ENCODE measurements around the gene PARN.
"Not testable (repeated sequence)": the region's sequence is repeated elsewhere in the genome, so short reads cannot be mapped to it uniquely, and the experiment has no call there.

The PARN gene

DNA sequence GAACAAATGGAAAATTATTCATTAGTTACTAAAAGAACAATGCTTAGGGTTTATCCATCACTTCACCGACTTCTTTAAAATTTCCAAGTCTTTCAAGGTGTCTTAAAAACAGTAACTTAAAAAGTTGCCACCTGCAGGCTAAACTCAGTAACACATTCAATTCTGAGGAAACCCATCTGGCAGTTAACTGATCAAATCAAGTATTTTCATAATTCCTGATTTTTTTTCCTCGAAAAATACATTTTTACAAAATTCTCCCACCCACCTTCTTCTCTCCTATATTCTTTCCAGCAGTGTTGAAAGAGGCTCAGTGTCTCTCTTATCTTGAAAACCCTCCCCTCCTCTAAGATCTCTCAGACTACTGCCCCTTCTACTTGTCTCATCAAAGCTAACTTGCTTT, 29.9 kb downstream of the PARN start:
- no peak overlapping the region for H3K4me3 ChIP-seq (replicated peaks; ENCODE audit: low read depth, low read length)
- TF ChIP-seq, protein P1, sequence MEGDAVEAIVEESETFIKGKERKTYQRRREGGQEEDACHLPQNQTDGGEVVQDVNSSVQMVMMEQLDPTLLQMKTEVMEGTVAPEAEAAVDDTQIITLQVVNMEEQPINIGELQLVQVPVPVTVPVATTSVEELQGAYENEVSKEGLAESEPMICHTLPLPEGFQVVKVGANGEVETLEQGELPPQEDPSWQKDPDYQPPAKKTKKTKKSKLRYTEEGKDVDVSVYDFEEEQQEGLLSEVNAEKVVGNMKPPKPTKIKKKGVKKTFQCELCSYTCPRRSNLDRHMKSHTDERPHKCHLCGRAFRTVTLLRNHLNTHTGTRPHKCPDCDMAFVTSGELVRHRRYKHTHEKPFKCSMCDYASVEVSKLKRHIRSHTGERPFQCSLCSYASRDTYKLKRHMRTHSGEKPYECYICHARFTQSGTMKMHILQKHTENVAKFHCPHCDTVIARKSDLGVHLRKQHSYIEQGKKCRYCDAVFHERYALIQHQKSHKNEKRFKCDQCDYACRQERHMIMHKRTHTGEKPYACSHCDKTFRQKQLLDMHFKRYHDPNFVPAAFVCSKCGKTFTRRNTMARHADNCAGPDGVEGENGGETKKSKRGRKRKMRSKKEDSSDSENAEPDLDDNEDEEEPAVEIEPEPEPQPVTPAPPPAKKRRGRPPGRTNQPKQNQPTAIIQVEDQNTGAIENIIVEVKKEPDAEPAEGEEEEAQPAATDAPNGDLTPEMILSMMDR (IDR thresholded peaks at IDR 0.05; ENCODE audit: low read length, missing control alignments): peak; percentile 52
- peak; percentile 61 for DNase-seq (ENCODE audit: low read depth)

DNA sequence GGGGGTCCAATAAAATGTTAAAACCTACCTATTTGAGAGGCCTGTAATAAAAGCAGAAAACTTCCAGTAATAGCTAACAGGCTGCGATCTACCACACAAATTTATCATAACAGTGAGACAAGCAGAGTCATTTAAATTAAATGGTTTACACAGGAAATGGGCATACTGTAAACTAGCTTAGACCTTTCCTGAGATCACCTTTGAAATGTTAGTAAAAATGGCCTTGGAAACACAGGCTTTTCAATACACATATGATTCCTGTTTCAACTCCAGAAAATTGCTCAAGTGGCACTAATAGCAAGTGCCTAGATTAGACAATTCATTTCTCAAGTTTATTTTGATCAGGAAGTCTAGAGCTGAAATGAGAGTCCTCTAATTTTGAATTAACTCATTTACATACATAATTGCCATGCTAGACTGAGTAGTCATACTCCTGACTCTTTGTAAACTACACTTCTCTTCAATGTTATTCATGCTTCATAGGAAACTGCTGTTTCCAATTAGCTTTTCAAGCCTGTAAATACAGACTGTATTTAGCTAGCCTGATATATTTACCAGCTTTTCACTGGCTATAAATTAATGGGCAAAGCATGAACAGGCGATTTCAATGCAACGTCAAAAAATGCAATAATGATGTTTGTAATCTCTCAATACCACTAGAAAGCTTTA, 43.3 kb downstream of the PARN start:
- TF ChIP-seq, protein P1 (IDR thresholded peaks at IDR 0.05; ENCODE audit: low read length, missing control alignments): no peak
- no peak overlapping the region for H3K4me3 ChIP-seq (replicated peaks; ENCODE audit: low read depth, low read length)
- DNase-seq (ENCODE audit: low read depth): no peak

DNA sequence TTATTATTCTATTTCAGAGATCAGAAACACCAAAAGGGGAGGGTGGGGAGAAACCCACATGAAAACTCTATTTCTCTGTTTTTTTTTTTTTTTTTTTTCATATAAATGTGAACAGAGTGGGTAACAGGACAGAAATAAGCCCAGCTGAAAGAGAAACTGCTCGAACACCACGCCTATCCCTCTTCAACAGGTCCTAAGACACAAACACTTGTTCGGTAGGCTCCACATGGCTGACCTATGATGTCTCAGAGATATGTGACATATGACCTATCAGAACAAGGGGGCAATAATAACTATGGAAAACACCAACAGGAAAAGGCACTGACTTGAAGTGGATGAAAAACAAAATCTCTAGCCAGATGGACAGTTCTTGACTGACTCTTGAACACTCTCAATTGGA, 44.8 kb downstream of the PARN start:
- TF ChIP-seq, protein P1 (IDR thresholded peaks at IDR 0.05; ENCODE audit: low read length, missing control alignments): no peak
- no peak for DNase-seq (ENCODE audit: low read depth)
- no peak overlapping the region for H3K4me3 ChIP-seq (replicated peaks; ENCODE audit: low read depth, low read length)

DNA sequence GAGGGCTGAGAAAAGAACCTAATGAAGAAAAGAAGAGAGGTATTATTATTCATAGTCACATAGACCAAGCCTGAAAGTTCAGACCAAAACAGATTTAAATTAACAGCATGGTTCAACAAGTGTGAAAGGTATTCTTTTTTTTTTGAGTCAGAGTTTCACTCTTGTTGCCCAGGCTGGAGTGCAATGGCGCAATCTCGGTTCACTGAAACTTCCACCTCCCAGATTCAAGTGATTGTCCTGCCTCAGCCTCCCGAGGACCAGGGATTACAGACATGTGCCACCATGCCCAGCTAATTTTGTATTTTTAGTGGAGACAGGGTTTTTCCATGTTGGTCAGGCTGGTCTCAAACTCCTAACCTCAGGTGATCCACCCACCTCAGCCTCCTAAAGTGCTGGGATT, 49.1 kb downstream of the PARN start:
- not testable (repeated sequence) for DNase-seq (ENCODE audit: low read depth); H3K4me3 ChIP-seq (replicated peaks; ENCODE audit: low read depth, low read length)

DNA sequence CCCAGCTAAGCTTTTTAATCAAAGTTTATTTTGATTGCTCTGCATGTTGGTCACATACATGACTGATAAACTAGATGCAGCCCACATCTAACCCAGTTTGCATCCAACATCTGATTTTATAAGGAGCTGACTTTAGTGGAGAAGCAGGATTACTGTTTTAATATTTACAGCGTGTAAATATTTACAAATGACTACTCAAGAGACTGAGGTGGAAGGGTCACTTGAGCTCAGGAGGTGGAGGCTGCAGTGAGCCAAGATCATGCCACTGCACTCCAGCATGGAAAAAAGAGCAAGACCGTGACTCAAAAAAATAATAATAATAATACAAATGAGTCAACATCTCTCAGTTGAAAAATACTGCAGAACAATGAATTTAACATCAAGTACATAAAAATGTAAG, 50.8 kb downstream of the PARN start:
- TF ChIP-seq, protein P1 (IDR thresholded peaks at IDR 0.05; ENCODE audit: low read length, missing control alignments): no peak
- DNase-seq (ENCODE audit: low read depth): no peak
- H3K4me3 ChIP-seq (replicated peaks; ENCODE audit: low read depth, low read length): no peak overlapping the region

DNA sequence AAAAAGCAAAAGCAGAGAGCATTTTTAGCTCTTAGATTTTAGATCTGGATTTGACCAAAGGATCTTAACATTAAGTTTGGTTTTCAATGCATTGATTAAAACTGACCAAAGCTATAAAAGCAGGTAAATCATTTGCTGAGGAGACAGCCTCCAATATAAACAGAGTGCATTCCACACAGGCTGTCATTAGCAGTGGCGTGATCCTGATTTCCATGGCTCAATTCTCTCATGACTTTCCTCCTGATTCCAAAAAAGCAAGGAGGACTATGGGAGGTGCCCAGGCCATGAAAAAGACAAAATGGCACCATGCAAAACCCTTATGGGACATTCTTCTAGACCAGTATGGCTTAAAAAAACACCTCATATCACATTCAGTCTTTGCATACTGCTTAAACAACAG, 53.5 kb downstream of the PARN start:
- TF ChIP-seq, protein P1 (IDR thresholded peaks at IDR 0.05; ENCODE audit: low read length, missing control alignments): no peak
- no peak overlapping the region for H3K4me3 ChIP-seq (replicated peaks; ENCODE audit: low read depth, low read length)
- DNase-seq (ENCODE audit: low read depth): no peak

DNA sequence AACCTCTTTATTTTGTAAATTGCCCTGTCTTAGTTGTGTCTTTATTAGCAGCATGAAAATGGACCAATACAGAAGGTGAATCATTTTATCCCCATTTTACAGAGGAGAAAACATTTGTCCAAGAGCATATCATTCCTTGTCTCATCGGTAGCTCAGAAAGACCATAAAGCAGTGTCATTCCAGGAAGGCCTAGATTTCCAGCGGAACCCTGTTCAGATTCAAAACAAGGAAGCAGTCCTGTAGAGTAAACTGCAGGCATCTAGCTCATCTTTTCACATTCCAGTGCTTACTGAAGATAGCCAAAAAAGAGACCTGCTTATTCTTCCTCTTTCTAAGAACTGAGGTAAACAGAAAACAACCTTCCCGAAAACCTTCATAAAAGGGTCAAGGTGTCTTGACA, 54.0 kb downstream of the PARN start:
- TF ChIP-seq, protein P1 (IDR thresholded peaks at IDR 0.05; ENCODE audit: low read length, missing control alignments): no peak
- DNase-seq (ENCODE audit: low read depth): no peak
- no peak overlapping the region for H3K4me3 ChIP-seq (replicated peaks; ENCODE audit: low read depth, low read length)

DNA sequence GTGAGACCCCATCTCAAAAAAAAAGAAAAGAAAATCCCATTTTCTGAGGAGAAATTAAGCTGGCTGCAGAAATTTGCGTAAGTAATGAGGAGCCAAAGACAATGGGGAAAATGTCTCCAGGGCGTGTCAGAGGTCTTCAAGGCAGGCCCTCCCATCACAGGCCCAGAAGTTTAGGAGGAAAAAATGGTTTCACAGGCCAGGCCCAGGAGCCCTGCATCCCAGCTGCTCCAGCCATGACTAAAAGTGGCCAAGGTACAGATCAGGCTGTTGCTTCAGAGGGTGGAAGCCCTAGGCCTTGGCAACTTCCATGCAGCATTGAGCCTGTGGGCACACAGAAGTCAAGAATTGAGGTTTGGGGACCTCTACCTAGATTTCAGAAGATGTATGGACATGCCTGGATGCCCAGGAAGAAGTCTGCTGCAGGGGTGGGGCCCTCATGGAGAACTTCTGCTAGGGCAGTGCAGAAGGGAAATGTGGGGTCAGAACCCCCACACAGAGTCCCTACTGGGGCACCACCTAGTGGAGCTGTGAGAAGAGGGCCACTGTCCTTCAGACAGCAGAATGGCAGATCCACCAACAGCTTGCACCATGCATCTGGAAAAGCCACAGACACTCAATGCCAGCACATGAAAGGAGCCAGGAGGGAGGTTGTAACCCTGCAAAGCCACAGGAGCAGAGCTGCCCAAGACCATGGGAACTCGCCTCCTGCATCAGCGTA, 55.2 kb downstream of the PARN start:
- not testable (repeated sequence) for H3K4me3 ChIP-seq (replicated peaks; ENCODE audit: low read depth, low read length); DNase-seq (ENCODE audit: low read depth)
